ENCODE data around the gene MFAP4.

MFAP4 gene

DNA sequence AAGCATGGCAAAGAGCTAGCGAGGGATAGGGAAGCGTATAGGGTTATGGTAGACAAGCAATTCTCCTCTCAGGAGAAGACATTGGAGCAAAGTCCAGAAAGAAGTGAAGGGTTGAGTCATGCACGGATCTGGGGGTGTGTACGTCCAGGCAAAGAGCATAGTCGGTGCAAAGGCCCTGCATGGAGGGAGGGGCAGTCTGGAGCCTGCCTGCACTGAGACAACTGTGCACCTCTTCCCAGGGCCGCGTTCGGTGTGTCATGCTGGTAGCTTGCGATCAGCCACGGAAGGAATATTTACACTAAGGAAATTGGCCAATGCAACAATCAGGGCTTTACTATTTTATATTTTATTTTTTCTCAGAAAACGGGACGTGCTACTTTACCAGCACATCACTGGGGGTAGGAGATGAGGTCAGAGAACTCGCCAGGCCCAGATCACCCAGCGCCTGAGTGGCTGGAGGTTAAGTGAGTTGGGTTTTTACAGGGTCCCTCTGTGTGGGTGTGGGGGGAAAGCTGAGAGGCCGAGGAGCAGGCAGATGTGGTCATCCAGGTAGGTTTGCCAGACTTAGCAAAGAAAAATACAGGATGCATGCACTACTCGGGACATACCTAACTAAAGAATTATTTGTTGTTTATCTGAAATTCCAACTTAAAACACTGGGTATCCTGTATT, 17.7 kb downstream of the MFAP4 start:
- H3K4me3 ChIP-seq (ENCODE audit: low read depth, low read length), result no peak overlapping the region
- TF ChIP-seq, protein P1, sequence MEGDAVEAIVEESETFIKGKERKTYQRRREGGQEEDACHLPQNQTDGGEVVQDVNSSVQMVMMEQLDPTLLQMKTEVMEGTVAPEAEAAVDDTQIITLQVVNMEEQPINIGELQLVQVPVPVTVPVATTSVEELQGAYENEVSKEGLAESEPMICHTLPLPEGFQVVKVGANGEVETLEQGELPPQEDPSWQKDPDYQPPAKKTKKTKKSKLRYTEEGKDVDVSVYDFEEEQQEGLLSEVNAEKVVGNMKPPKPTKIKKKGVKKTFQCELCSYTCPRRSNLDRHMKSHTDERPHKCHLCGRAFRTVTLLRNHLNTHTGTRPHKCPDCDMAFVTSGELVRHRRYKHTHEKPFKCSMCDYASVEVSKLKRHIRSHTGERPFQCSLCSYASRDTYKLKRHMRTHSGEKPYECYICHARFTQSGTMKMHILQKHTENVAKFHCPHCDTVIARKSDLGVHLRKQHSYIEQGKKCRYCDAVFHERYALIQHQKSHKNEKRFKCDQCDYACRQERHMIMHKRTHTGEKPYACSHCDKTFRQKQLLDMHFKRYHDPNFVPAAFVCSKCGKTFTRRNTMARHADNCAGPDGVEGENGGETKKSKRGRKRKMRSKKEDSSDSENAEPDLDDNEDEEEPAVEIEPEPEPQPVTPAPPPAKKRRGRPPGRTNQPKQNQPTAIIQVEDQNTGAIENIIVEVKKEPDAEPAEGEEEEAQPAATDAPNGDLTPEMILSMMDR (IDR thresholded peaks at IDR 0.05; ENCODE audit: low read depth, low read length), result no peak

DNA sequence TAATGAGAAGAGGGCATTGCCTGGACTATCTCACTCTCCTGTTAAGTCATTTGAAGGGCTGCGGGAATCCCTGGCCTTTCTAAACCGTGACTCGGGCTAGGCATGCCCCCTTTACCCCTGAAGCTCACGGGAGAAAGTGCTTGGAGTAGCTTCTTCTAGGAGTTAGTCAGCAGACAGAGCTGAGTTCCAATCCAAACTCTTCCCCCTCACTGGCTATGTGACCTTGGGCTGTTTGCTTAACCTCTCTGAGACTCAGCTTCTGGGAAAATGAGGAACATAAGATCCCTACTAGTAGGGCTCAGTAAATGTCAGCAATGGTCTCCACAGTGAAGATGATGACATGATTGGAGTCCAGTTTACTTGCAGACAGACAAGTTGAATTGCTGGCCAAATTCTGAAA, 18.8 kb downstream of the MFAP4 start:
- no peak overlapping the region for H3K4me3 ChIP-seq (ENCODE audit: low read depth, low read length)
- TF ChIP-seq, protein P1 (IDR thresholded peaks at IDR 0.05; ENCODE audit: low read depth, low read length), result no peak

DNA sequence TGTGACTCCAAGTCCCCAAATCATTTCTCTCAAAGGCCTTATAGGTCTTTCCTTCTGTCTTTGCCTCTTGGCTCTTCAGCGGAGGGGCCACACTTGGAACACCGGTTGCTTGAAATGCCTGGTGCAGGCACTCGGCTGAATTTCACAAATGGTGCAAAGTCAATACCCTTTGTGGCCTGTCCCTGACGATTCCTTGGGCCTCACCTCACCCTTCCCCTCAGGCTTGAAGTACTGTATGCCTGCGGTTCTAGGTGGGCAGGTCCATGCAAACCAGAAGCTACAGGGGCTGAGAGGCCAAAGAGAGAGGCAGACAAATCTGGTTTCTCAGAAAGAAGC, 20.4 kb downstream of the MFAP4 start:
- H3K4me3 ChIP-seq (ENCODE audit: low read depth, low read length), result no peak overlapping the region
- TF ChIP-seq, protein P1 (IDR thresholded peaks at IDR 0.05; ENCODE audit: low read depth, low read length), result no peak

DNA sequence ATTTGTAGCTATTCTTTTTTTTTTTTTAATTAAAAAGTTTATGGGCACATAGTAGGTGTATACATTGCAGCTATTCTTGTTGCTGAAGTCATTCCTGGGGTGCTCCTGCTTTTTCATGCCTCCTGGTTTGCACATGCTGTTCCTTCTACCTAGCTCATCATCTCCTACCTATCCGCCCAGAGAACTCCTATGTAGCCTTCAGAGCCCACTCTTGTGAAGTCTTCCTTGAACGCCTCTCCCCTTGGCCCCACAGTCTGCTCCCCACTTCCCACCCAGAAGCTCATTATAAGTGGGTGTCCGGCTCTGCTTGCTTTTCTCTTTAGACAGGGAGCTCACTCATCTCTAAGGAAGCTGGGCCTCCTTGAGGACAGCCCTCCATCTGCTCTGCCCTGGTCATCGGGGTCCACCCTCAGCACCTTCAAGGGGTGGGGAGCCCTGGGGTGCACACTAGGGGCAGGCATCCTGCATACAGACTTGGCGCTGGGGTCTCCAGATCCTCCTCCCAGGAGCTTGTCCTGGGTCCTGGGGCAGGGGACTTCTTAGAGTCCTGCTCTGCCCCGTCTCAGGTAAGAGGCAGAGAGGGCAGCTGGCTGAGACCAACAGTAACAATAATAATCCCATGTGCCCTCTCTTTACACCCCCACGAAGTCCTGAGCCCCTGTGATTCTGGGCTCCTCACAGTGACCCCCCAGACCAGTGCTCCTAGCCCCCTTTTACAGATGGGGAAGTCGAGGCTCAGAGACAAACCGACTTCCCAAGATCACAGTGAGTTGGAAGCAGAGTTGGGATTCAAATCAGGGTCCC, 21.0 kb downstream of the MFAP4 start:
- no peak overlapping the region for H3K4me3 ChIP-seq (ENCODE audit: low read depth, low read length)
- TF ChIP-seq, protein P1 (IDR thresholded peaks at IDR 0.05; ENCODE audit: low read depth, low read length), result no peak

DNA sequence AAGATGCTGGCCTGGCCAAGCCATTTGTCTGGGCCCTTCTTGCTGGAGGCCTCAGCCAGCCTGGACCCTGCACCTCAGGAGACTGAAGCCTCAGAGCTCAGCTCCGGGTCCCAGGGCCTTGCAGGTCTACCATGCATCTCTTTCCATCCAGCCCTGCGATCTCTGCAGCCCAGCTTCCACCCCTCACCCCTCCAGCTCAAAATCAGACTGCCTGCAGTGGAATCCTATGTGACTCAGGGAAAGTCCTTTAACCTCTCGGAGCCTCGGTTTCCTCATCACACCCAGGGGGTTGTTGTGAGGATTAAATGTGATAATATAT, 21.5 kb downstream of the MFAP4 start:
- TF ChIP-seq, protein P1 (IDR thresholded peaks at IDR 0.05; ENCODE audit: low read depth, low read length), result no peak
- H3K4me3 ChIP-seq (ENCODE audit: low read depth, low read length), result no peak overlapping the region

DNA sequence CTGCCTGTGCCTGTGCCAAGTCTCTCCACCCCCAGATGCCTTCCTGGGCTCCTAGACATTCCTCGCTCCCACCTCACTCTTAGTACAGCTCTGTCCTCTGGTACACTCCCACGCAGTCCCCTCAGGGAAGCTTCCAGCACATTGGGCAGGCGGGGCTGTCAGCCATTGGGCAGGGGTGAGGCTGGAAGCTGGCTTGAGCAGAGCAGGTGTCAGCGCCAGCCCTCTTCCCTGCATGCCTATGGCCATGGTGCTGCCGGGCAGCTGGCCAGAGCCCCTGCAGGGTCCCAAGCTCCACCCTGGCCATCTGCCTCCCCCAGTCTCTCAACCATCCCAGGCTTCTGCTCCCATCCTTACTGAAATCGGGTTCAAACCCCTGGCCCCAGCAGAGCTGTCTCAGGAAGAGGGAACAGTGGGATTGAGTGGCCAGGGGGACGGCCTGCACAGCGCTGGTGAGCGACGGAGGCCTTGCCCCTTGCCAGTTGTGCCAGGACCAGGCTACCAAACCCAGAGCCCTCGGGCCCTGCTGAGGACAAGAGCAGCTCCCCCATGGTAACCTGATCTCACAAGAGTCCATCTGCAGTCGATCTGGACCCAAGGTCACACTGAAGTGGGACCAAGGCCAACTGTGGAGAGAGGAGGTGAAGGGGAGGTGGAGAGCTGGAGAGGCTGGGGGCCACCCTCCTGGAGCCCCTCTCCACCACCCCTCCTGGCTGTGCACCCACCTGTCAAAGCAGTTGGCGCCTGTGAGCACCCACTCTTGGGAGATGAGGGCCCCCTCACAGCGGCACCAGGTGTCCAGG, 22.1 kb downstream of the MFAP4 start:
- TF ChIP-seq, protein P1 (IDR thresholded peaks at IDR 0.05; ENCODE audit: low read depth, low read length), result no peak
- H3K4me3 ChIP-seq (ENCODE audit: low read depth, low read length), result no peak overlapping the region
